GM21367 (cell line): ENCODE results near the gene GAL.

Experiments used
- ATAC-seq: cut with Tn5 transposase; IDR thresholded peaks from one replicate; pipeline ENCODE4 v1.9.1; 2021; ENCODE audit not compliant: unreplicated experiment

GAL gene

DNA sequence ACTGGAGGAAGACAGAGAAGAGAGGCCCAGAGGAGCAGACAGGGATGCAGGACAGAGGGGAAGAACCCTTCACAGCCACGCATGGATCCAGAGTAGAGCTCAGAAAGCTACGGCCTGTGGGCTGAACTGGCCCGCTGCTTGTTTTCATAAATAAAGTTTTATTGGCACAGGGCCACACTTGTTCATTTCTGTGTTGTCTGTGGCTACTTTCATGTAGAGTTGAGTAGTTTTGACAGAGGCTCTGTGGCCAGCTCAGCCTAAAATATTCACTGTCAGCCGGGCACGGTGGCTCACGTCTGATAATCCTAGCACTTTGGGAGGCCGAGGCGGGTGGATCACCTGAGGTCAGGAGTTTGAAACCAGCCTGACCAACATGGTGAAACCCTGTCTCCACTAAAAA is 26.2 kb upstream of the GAL start:
- no peak for ATAC-seq

DNA sequence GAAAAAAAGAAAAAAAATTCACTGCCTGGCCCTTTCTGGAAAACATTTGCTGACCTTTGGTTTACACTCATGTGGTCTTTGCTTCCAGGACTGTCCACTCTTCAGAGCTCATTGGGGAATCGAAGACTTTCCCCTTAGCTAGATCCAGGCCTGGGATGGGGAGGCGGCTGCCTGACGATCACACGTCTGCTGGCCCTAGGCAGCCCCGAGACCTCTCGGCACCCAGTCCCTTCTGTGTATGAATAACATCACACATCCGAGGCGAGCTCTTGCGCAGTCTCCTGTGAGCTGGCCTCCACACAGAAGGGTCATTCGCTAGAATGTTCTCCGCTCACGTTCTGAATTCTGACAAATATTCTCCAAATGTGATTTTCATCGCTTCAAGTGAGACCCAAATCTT is 25.7 kb upstream of the GAL start:
- ATAC-seq, result no peak

DNA sequence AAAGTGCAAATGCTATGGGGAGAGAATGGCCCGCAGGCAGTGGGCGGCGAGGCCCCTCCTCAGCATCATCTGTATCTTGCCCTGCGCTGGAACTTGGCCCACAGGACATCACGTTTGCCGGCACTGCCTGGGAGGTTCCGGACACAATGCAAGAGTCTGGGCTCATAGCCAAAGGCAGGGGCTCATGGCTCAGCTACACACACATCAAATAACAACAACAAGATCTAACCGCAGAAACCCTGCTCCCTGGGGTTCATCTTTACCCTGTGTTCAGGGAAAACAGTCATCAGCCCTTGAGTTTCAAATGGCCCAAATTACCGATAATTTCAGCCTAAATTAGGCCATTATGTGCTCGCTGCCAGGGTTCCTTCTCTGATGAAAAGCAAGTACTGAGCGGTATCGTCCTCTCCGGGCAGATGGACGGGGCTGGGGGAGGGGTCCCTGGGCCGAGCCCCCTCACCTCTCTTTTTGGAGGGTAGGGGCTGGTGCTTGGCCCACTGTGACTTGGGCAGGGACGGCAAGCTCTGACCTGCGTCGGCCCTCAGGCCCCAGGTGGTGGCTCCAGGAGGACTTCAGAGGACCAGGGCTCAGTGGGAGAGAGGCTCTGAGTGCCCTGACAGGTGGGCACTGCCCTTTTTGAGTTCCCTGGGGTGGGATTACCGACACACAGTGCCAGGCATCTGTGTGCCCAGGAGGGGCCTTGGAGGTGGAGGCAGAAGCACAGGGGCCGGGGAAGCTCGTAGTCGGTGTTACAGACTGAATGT is 25.0 kb upstream of the GAL start:
- no peak for ATAC-seq

DNA sequence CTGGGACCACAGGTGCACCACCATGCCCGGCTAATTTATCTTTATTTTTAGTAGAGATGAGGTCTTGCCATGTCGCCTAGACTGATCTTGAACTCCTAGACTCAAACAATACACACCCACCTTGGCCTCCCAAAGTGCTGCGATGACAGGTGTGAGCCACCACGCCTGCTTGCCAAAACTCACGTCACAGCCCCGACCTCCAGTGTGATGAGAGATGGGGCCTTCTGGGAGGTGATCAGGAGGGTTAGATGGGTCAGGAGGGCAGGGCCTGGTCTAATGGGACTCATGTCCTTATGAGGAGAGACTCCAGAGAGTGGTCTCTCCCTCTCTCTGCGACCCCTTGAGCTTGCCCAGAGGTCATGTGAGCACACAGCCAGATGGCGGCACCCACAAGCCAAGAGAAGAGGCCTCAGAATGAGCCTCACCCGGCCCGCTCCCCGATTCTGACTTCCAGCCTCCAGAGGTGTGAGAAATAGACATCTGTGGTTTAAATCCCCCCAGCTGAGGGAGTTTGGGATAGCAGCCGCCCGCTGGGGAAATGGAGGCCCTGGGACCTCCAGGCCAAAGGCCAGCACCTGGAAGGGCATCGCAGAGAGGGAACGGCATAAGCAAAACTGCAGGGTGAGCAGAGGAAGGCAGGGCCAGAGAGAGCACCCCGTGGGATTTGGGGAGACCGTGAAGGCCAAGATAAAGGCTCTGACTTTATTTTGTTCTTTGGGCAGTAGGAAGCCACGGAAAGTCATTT is 24.1 kb upstream of the GAL start:
- no peak for ATAC-seq

DNA sequence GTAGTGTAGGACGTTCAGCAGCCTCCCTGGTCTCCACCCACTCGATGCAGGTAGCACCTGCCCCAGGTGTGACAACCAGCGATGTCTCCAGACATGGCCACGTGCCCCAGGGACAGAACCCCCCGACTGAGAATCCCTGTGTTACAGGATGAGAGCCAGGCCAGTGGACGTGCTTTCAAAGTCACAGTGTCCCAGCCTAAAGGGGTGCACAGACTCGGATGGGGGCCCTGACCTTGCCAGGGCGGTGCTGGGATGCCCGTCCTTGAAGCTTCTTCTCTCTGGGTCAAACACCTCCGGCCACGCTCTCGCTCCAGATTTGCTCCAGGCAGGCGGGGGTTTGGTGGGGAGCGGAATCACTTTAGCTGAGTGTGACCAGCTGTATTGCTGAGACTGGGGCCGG is 23.3 kb upstream of the GAL start:
- ATAC-seq, result no peak

DNA sequence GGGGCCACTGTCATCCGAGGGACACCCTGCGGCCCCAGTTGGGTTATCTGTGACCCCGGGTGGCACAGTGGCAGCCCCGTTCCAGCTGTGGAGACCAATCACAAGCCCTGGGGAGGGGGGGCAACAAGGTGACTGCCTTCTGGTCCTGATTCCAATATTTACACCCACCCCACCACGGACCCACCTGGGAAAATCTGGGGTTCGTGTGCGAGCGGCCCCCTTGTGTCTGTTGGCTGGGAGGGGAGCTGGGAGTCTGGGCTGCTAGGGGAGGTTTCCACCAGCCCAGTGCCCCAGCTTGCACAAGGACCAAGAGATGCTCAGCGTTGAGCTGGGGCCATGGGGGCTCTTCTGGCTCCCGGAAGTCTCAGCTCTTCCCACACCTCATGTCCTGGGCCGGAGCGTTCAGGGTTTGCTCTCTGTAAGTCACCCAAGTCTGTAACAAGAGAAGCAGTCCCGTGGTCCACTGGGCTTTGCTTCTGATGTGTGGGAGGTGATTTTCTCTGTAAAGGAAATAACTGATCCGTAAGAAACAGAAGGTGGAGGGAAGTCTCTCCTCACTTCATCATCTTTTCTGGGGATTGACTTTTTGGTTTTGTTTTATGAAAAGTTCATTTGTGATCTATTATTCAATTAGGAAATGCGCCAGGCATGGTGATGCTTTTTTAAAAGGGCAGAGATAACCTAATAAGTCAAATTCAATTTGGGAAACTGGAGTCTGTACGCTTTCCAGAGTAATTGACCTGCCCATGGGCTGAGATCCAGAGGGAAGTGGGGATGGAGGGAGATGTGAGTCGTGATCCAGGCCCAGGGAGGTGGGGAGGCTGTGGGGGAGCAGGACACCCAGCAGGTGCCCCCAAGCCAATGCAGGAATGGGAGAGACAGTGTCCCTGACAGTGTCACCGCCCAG is 22.4 kb upstream of the GAL start:
- ATAC-seq, result no peak

DNA sequence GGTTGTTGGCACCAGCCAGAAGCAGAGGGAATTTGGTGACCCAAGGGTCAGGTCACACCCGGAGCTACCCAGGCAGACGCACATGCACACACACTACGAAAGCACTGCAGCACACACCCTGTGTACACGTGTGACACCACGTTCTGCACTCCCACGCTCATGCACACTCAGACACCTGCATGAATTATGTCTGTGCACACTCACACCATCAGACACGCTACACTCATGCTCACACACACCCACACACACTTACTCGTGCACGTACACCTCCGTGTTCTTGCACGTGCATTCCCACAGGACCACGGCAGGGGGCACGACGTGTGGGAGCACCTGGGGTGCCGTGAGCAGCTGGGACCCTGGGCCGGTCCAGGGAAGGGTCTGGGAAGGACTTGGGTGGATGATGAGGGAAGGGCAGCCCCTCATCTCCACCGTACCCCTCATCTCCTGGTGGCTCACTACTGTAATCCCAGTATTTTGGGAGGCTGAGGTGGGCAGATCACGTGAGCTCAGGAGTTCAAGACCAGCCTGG is 20.8 kb upstream of the GAL start:
- ATAC-seq, result no peak

DNA sequence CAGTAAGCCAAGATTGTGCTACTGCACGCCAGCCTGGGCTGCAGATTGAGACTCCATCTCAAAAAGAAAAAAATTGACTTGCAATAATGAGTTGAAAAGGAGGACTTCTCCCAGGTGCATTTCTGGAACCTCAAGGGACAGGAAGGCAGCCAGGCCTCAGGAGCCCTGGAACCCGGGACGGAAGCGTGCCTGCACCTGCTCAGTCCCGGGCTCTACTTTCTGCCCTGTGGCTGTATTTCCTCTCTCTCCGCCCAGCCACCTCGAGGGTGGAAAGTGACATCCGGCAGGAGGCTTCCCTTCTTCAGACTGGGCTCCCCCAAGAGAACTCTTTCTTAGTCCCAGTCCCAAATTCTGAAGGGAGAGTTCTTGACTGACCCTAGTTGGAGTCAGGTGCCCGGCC is 20.2 kb upstream of the GAL start:
- no peak for ATAC-seq

DNA sequence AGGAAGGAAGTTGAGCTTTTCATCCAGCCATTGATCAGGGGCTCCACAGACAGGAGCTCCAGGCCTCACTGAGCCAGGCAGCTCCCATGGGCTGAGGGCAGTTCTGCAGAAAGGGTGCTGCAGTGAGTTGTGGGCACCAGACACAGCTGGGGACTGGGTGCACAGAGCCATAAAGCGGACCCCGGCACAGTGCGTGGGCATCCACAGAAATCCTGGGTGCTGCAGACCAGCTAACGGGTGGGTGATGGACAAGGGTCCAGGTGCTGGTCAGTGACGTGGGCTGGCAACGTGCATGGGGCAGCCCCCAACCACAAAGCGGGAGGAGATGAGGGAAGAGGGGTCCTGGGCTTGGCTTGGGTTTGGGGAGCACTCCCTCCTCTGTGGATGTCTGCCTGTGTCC is 19.4 kb upstream of the GAL start:
- no peak for ATAC-seq

DNA sequence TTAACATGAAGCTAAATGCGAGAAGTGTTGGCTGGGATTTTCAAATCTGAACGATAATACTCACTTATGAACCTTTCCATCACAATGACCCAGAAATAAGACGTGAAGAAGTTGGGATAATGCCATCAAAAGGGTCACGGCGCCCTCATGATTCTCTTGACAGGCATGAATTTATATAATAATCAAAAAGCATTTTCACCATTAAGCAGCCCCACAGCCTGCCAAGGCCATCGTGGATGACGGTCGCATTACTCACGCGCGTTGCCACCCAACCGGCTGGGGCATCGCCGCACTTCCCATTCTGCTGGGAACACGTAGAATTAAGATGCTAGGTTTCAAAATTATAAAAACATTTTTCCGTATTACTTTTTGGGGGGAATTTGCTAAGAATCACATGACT is 18.9 kb upstream of the GAL start:
- no peak for ATAC-seq

DNA sequence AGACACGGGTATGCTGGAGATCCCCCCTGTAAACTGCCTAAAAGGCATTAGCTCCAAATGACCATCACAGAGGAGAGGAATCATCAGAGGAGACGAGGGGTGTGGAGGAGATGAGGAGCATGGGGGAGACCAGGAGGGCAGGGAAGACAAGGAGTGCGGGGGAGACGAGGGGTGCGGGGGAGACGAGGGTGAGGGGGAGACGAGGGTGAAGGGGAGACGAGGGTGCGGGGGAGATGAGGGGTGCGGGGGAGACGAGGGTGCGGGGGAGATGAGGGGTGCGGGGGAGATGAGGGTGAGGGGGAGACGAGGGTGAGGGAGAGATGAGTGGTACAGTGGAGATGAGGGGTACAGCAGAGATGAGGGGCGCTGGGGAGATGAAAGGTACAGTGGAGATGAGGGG is 17.5 kb upstream of the GAL start:
- ATAC-seq, result no peak

DNA sequence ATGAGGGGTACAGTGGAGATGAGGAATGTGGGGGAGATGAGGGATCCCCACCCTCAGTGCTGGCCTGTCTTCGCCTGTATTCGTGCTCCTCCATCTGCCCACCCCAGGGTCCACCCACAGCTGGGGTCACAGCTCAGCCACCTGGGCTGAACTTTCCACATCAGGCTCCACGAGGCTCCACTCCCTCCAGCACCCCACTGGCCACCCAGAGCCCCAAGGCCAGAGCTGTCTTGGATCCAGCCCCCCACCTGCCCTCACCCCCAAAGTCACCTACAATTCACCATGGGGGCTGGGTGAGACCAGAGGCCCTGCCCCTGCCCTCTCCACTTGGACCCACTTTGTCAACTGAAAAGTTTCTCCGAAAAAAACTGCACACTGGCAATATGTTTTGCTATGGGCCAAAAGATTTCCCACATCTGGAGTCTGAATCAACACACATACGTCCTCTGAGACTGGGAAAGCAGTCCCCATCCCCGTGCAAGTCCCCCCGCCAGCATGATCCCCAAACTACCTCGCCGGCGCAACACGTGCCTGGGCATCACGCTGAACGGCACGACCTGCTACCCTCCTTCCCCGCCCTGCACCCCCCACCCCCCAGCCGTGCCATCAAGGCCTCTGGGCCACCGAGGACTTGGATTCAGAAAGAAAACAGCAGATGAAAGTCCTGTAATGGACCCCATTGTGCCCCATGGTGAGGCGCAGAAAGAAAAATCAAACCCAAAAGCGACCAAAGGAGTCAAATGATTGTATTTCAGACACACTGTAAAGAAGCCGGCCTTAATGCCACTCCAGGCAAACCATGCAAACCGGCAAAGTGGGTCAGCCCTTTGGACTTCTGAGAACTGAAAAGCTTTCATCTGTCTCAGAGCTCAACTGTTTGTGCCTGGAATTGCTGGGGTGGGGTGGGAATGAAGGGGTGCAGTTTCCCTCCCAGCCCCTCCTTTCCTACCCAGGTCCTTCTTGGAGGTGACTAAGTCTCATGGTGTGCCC is 16.5 kb upstream of the GAL start:
- ATAC-seq, result no peak

DNA sequence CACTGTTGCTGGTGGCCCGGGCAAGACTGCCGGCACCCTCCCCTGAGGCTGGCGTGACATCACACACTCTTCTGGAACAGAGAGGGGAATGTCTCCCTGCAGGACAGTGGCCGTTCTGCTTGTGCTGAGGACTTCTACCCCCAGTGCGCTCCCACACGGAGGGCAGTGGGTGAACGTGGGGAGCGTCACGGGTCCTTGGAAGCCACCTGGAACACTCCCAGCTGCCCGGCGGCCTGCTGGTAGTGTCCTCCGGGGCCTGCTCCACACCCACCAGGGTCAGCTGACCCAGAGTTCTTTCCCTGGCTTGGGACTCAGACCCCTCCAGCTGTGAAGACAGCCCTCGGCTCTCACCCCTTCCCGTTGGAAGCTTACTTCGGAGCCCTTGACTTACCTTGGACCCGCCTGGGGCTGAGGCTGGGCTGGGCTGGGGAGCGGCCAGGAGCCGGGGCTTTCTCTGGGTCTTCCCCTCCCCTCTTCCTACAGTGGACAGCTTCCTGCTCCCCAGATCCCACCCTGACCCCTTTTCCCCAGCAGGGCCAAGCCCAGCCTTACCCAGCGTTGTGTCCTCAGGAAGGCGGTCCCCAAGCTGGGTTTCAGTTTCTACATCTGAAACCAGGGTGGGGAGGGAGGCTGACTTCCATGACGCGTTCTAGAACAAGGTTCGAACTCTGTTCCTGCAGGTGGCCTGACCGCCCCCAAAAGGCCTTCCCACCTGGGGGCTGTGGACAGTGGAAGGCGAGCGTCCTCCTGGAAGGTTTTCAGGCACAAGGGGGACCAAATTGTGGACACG is 14.8 kb upstream of the GAL start:
- ATAC-seq, result no peak

DNA sequence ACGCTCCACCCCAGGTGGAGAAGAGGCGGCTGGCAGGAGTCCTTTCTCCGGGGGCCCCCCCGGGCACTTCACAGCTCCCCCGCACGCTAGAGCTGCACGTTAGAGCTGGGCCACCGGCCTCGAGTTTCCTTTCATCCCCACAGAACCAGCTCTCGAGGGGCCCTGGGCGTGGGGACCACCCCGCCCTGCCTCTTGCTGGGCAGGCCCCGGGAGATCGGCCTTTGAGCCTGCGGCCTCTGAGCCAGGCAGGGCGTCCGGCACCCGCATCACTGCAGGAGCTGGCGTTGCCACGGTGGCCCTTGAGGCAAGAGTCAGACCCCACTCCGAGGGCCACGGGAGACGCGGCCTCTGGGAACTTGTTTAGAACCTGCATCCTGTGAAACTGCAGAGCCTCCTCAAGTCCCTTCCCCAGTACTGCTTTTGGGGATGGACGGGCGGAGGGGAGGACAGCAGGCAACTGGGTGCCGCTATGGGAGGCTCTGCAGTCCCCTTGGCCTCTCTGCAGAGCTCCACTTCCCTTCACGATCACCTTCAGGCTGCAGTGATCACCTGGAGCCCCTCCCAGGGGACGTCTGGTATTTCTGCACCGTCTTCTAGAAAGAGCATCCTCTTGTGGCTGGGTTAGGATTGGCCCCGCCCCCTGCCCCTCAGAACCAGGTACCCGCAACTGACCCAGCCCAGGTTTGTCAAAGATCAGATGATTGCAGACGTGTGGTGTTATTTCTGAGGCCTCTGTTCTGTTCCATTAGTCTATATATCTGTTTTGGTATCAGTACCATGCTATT is 13.9 kb upstream of the GAL start:
- ATAC-seq, result no peak

DNA sequence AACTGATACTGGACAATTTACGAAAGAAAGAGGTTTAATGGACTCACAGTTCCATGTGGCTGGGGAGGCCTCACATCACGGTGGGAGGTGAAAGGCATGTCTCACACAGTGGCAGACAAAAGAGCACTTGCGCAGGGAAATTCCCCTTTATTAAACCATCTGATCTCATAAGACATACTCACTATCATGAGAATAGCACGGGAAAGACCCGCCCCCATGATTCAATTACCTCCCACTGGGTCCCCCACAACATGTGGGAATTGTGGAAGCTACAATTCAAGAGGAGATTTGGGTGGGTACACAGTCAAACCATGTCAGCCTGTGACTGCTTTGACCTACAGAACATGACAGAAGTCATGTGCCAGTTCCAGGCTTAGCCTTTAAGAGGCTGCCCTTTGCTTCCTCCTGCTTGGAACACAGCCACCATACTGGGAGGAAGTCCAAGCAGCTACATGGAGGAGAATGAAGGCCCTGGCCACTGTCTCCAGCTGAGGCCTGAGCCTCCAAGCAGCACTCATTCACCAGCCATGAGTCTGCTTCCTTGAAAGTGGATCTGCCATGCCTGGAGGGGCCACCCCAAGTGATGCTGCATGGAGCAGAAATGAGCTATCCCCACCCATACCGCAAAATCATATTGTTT is 10.9 kb upstream of the GAL start:
- no peak for ATAC-seq

DNA sequence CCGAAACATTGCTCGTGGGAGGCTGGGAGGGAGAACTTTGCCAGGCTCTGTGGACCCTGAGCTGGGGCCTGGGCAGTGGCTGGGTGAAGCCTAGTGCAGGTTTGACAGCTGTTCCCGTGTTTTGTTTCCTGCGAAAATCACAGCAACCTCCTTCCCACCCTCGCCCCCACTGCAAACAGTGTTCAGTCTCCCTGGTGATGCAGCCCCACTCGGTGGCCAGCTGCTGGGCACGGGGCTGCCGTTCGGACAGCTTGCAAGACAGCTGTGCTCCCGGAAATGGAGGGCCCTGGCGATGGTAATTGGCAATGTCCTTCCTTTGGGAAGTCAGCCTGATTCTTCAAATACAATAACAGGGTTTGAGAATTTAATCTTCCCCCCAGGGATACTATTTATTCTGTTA is 10.4 kb upstream of the GAL start:
- ATAC-seq, result no peak

DNA sequence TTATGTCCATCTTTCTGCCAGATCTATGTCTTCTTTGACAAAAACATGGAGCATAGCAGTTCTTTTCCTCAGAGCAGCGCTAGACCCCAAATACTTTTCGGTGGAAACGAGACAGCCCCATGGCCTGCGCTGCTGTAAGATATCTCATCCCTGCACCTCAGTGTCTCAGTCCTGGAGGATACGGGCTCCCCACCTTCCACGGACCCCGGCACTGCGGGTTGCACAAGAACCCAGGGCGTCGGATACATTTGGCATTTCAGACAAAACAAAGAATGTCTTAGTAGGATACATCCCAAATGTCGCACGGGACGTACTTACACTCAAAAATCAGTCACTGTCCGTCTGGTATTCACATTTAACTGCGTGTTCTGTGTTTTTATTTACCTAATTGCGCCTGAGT is 9.9 kb upstream of the GAL start:
- ATAC-seq, result no peak

DNA sequence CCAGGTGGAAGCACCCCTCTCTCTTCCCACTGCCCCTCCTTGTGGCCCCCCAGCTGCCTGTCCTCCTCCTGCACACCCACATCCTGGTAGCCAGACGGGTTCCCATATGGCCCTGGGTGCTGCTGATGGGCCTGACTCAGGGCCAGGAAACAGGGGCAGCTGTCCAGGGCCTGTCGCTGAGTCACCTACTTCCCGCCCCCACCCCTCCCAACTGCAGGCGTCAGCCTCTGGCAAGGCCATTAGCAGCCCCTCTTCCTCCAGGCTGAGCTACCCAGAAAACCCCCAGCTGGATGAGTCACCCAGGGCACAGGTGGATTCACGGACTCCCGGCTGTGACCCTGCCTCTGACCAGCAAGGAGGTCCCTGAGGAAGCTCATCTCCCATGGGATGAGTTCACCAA is 6.9 kb upstream of the GAL start:
- no peak for ATAC-seq
